GM19468 (cell line): ENCODE measurements around the gene RFXAP.

ENCODE experiments used
- ATAC-seq: cut with Tn5 transposase; IDR thresholded peaks from one replicate; pipeline ENCODE4 v1.9.1; 2021; ENCODE audit warnings: mild to moderate bottlenecking, moderate library complexity, moderate number of reproducible peaks; ENCODE audit not compliant: unreplicated experiment; ENCODE audit errors: extremely low read depth

Gene RFXAP

DNA sequence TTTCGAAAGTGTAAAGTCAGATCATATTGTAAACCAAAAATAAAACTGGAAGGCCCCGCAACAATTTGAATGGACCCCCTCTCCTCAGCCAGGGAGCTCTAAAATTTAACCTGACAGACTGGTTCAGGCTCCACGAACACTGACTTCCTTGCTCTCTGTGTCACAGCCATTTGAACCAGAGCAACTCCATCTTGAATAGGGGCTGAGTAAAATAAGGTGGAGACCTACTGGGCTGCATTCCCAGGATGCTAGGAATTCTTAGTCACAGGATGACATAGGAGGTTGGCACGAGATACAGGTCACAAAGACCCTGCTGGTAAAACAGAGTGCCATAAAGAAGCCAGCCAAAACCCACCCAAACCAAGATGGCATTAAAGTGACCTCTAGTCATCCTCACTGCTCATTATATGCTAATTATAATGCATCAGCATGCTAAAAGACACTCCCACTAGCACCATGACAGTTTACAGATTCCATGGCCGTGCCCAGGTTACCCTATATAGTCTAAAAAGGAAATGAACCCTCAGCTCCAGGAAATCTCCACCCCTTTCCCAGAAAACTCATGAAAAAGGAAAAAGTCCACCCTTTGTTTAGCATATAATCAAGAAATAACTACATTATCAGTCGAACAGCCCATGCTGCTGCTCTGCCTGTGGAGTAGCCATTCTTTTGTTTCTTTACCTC is 43.1 kb downstream of the RFXAP start:
- no peak for ATAC-seq

DNA sequence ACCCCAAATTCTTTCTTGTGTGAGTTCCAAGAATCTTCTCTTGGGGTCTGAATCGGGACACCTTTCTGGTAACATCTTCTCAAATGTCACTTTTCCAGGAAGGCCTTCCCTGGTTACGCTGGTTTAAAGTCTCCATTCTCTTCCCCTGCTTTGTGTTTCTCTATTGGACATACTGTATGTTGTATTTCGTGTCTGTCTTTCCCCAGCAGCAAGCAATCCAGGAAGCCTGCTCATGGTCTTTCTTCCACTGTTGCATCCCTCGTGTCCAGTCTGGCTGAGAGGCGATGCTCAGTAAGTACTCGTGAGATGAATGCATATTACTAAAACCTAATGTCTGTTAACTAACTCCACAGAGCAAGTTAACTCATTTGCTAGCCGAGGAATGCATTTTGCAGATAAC is 43.7 kb downstream of the RFXAP start:
- no peak for ATAC-seq

DNA sequence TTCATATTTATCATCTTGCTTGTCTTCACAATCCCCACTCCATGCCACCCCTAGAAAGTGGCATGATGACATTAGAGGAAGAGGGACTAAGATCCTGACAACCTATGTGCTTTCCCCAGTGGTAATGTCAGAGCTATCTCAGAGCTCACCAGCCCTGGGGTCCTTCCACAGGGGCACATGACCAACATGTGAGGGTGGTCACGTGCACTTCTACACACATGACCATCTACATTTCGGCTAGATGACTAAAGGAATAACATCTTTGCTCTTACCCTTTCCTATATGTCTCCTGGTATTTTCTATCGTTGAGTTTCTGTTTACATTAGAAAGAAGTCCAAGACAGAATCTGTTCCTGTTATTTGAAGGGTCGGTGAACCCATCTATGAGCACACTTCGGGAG is 46.2 kb downstream of the RFXAP start:
- no peak for ATAC-seq

DNA sequence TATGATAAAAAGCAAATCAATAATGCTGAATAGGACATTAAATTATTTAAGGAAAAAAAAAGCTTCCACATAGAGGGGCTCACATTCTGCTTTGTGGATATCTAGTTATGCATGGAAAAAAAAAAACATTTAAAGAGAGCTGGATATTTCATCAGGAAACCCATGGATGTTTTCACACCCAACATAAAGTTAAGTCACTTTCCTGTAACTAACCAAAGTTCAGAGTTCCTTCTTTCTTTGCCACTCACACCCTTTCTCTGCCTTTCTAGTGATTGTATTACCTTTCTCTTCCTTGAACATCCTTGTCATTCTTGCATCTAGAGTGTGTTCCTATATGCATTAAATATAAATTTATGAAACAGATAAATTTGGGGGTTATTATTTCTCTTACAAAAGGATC is 47.2 kb downstream of the RFXAP start:
- no peak for ATAC-seq

DNA sequence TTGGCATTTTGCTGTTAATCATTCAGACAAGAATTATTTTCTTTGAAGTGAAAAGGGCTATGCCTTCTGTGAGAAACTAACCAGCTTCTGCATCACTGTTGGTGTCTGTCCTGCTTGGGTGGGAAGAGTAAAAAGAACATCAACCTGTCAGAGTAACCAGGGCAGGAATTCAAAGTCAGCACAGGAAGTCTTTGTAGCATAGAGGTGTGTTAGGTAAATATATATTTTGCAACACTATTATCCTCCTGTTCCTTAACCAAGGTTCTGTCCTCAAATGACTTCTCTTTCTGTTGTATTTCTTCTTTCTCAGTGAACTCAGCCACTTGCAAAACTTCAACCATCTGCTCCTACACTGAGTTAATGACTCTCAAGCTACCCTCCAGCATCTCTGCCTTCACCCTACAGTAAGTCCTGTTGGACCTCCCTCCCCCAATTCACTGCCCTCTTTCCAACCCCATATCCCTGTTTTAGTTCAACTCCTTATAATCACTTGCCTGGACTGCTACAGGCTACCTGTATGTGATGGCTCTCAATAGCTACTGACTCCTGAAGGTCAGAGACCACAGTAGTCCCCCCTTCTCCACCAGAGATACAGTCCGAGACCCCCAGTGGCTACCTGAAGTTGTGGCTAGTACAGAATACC is 51.1 kb downstream of the RFXAP start:
- no peak for ATAC-seq

DNA sequence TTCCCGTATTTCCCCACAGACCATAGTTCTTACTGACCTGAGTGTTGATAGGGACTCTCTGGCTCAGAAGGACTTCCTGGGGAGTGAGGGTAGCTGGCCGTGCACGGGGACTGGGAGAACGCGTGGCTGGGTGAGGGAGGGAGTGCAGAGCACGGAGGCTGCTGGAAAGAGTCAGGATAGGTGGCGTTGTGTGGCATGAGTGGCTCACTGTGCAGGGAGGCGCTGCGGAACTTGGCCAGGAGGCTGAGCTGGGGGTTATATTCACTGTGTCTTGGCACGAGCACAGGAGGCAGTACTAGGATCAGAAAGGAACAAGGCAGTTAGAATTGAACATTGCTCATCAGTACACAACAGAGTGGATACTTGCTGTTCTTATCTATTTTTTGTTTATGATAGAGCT is 53.6 kb downstream of the RFXAP start:
- ATAC-seq, result no peak

DNA sequence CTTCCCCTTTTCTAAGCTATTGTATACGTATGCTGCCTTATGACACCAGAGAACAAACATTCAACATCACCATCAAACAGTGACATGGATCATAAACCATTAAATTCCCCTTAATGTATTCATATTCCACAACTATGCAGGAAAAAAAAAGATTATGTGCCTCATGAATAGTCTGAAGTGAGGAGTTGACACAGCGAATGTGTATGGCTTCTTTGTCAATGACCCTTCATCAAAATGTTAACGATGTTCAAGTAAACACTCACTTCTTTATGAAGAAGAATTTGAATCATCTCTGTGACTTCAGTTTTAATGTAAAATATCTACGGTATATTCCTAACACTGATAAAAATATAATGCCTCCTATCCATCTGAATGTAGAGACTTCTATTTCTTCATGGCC is 56.4 kb downstream of the RFXAP start:
- ATAC-seq, result no peak

DNA sequence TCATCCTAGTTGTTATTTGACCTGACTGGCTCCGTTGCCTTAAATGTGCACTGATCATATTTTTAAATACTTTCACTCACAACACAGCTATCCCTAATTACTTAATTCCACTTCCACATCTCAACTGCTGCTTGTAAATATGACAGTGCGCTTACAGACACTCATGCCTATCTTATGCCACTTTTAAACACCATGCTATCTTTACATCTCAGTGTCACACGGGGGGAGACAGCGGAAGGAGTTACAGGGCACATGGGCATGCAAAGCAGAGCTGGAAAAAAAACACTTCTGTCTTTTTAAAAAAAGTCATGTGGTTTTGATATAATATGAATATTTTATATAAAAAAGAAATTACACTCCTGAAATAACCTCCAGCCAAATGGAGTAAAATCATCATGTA is 56.9 kb downstream of the RFXAP start:
- no peak for ATAC-seq
